ENCODE data around the gene TNFRSF1B. TPM values are rescaled to one million over a fixed set of nuclear protein-coding genes. Genes with fewer than 3 reads are reported as not detected.
A peak's percentile ranks its signal among the peaks of the same experiment; 100 is the strongest.

Gene TNFRSF1B
- total and polyA plus RNA-seq, 2 experiments from 2014 or later: 0.91 to 4.1 TPM

DNA sequence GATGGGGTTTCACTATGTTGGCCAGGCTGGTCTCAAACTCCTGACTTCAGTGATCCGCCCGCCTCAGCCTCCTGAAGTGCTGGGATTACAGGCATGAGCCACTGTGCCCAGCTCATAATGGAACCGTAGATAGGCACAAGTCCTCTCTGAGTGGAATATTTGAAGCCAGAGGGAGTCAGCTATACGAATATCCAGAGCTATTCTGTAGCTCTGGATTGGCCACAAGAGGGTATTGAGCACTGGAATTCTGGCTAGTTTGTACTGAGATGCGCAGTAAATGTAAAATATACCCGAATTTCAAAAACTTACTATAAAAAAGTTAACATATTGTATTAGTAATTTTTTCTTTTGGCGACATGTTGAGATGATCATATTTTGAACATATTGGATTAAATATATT lies 62.2 kb downstream of the TNFRSF1B start:
- ATAC-seq (no peak), DNase-seq (ENCODE audit: low spot score) (no peak)
- H3K27ac ChIP-seq (ENCODE audit: low read depth): no peak overlapping the region
- peaks cover 15% of the 10 kb centered on the region; the same call in 1 of the 2 replicates for H3K4me1 ChIP-seq (ENCODE audit: insufficient read depth)
- peaks cover 3% of the 10 kb centered on the region; the same call in 2 of the 3 replicates for H3K36me3 Mint-ChIP-seq (ENCODE audit: low read depth)
- TF ChIP-seq, protein P1, sequence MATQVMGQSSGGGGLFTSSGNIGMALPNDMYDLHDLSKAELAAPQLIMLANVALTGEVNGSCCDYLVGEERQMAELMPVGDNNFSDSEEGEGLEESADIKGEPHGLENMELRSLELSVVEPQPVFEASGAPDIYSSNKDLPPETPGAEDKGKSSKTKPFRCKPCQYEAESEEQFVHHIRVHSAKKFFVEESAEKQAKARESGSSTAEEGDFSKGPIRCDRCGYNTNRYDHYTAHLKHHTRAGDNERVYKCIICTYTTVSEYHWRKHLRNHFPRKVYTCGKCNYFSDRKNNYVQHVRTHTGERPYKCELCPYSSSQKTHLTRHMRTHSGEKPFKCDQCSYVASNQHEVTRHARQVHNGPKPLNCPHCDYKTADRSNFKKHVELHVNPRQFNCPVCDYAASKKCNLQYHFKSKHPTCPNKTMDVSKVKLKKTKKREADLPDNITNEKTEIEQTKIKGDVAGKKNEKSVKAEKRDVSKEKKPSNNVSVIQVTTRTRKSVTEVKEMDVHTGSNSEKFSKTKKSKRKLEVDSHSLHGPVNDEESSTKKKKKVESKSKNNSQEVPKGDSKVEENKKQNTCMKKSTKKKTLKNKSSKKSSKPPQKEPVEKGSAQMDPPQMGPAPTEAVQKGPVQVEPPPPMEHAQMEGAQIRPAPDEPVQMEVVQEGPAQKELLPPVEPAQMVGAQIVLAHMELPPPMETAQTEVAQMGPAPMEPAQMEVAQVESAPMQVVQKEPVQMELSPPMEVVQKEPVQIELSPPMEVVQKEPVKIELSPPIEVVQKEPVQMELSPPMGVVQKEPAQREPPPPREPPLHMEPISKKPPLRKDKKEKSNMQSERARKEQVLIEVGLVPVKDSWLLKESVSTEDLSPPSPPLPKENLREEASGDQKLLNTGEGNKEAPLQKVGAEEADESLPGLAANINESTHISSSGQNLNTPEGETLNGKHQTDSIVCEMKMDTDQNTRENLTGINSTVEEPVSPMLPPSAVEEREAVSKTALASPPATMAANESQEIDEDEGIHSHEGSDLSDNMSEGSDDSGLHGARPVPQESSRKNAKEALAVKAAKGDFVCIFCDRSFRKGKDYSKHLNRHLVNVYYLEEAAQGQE (IDR thresholded peaks at IDR 0.05; ENCODE audit: unreplicated experiment): no peak
- no peak for TF ChIP-seq POLR2AphosphoS5 (IDR thresholded peaks at IDR 0.05; ENCODE audit: low read depth)
- TF ChIP-seq, protein P2, sequence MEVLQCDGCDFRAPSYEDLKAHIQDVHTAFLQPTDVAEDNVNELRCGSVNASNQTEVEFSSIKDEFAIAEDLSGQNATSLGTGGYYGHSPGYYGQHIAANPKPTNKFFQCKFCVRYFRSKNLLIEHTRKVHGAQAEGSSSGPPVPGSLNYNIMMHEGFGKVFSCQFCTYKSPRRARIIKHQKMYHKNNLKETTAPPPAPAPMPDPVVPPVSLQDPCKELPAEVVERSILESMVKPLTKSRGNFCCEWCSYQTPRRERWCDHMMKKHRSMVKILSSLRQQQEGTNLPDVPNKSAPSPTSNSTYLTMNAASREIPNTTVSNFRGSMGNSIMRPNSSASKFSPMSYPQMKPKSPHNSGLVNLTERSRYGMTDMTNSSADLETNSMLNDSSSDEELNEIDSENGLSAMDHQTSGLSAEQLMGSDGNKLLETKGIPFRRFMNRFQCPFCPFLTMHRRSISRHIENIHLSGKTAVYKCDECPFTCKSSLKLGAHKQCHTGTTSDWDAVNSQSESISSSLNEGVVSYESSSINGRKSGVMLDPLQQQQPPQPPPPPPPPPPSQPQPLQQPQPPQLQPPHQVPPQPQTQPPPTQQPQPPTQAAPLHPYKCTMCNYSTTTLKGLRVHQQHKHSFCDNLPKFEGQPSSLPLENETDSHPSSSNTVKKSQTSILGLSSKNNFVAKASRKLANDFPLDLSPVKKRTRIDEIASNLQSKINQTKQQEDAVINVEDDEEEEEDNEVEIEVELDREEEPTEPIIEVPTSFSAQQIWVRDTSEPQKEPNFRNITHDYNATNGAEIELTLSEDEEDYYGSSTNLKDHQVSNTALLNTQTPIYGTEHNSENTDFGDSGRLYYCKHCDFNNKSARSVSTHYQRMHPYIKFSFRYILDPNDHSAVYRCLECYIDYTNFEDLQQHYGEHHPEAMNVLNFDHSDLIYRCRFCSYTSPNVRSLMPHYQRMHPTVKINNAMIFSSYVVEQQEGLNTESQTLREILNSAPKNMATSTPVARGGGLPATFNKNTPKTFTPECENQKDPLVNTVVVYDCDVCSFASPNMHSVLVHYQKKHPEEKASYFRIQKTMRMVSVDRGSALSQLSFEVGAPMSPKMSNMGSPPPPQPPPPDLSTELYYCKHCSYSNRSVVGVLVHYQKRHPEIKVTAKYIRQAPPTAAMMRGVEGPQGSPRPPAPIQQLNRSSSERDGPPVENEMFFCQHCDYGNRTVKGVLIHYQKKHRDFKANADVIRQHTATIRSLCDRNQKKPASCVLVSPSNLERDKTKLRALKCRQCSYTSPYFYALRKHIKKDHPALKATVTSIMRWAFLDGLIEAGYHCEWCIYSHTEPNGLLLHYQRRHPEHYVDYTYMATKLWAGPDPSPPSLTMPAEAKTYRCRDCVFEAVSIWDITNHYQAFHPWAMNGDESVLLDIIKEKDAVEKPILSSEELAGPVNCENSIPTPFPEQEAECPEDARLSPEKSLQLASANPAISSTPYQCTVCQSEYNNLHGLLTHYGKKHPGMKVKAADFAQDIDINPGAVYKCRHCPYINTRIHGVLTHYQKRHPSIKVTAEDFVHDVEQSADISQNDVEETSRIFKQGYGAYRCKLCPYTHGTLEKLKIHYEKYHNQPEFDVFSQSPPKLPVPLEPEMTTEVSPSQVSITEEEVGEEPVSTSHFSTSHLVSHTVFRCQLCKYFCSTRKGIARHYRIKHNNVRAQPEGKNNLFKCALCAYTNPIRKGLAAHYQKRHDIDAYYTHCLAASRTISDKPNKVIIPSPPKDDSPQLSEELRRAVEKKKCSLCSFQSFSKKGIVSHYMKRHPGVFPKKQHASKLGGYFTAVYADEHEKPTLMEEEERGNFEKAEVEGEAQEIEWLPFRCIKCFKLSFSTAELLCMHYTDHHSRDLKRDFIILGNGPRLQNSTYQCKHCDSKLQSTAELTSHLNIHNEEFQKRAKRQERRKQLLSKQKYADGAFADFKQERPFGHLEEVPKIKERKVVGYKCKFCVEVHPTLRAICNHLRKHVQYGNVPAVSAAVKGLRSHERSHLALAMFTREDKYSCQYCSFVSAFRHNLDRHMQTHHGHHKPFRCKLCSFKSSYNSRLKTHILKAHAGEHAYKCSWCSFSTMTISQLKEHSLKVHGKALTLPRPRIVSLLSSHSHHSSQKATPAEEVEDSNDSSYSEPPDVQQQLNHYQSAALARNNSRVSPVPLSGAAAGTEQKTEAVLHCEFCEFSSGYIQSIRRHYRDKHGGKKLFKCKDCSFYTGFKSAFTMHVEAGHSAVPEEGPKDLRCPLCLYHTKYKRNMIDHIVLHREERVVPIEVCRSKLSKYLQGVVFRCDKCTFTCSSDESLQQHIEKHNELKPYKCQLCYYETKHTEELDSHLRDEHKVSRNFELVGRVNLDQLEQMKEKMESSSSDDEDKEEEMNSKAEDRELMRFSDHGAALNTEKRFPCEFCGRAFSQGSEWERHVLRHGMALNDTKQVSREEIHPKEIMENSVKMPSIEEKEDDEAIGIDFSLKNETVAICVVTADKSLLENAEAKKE (CRISPR knock-in tag; IDR thresholded peaks at IDR 0.05): no peak
- no peak for TF ChIP-seq NANOG (IDR thresholded peaks at IDR 0.05; ENCODE audit: borderline replicate concordance)
- no peak for TF ChIP-seq STAT1 (IDR thresholded peaks at IDR 0.05; ENCODE audit: unreplicated experiment)
- TF ChIP-seq ZNF114 (CRISPR knock-in tag; IDR thresholded peaks at IDR 0.05): no peak
- no peak for TF ChIP-seq CREB1 (CRISPR knock-in tag; IDR thresholded peaks at IDR 0.05; ENCODE audit: low read depth)
- TF ChIP-seq, protein P3, sequence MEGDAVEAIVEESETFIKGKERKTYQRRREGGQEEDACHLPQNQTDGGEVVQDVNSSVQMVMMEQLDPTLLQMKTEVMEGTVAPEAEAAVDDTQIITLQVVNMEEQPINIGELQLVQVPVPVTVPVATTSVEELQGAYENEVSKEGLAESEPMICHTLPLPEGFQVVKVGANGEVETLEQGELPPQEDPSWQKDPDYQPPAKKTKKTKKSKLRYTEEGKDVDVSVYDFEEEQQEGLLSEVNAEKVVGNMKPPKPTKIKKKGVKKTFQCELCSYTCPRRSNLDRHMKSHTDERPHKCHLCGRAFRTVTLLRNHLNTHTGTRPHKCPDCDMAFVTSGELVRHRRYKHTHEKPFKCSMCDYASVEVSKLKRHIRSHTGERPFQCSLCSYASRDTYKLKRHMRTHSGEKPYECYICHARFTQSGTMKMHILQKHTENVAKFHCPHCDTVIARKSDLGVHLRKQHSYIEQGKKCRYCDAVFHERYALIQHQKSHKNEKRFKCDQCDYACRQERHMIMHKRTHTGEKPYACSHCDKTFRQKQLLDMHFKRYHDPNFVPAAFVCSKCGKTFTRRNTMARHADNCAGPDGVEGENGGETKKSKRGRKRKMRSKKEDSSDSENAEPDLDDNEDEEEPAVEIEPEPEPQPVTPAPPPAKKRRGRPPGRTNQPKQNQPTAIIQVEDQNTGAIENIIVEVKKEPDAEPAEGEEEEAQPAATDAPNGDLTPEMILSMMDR (conservative IDR thresholded peaks at IDR 0.05; ENCODE audit: low read depth in 2 of 2): no peak
- no peak for TF ChIP-seq EZH2 (IDR thresholded peaks at IDR 0.05; ENCODE audit: low read depth, unreplicated experiment)
- TF ChIP-seq ZNF331 (CRISPR knock-in tag; IDR thresholded peaks at IDR 0.05; ENCODE audit: low read depth): no peak
- no peak for TF ChIP-seq EZH2phosphoT487 (IDR thresholded peaks at IDR 0.05; ENCODE audit: unreplicated experiment)
- TF ChIP-seq, protein P4, sequence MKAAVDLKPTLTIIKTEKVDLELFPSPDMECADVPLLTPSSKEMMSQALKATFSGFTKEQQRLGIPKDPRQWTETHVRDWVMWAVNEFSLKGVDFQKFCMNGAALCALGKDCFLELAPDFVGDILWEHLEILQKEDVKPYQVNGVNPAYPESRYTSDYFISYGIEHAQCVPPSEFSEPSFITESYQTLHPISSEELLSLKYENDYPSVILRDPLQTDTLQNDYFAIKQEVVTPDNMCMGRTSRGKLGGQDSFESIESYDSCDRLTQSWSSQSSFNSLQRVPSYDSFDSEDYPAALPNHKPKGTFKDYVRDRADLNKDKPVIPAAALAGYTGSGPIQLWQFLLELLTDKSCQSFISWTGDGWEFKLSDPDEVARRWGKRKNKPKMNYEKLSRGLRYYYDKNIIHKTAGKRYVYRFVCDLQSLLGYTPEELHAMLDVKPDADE (IDR thresholded peaks at IDR 0.05): no peak
- no peak for TF ChIP-seq JUNB (IDR thresholded peaks at IDR 0.05; ENCODE audit: unreplicated experiment)
- no peak overlapping the region for H3K4me2 ChIP-seq
- H3K9me3 Mint-ChIP-seq: peaks cover 8% of the 10 kb centered on the region; the same call in 2 of the 3 replicates
- H2AFZ ChIP-seq: no peak overlapping the region
- no peaks in the 10 kb centered on the region for H3K27me3 ChIP-seq (ENCODE audit: insufficient read depth)
- peaks cover 15% of the 10 kb centered on the region for H3K4me1 Mint-ChIP-seq
- no peak overlapping the region for H3K4me3 ChIP-seq
- H3K36me3 ChIP-seq (ENCODE audit: insufficient read depth): no peaks in the 10 kb centered on the region
- peaks cover 6% of the 10 kb centered on the region; the same call in 1 of the 2 replicates for H3F3A ChIP-seq (replicated peaks; ENCODE audit: low read depth)
- H3K9me2 ChIP-seq (ENCODE audit: insufficient read depth): no peaks in the 10 kb centered on the region
- H3K27me3 Mint-ChIP-seq (ENCODE audit: insufficient read depth, low read depth, poor library complexity): peaks cover 5% of the 10 kb centered on the region
- peaks cover 37% of the 10 kb centered on the region for H3K79me2 ChIP-seq (replicated peaks; ENCODE audit: insufficient read depth)
- no peaks in the 10 kb centered on the region; the same call in 1 of the 2 replicates for H4K20me1 ChIP-seq (replicated peaks; ENCODE audit: insufficient read depth)
- H3K4me3 Mint-ChIP-seq: peak overlapping the region; percentile 60; the same call in 1 of the 3 replicates
- no peak overlapping the region for H3K27ac Mint-ChIP-seq

All from GM23338 (cell line).